Measurements from ENCODE around the gene IL1R2. TPM values are rescaled to one million over a fixed set of nuclear protein-coding genes. Genes with fewer than 3 reads are reported as not detected.

IL1R2 gene
- total and polyA plus RNA-seq, 4 donors = 0.97 to 38.3 (median 6.3) TPM

GRCh38 chr2:102033031-102033749 lies 41.4 kb downstream of the IL1R2 start:
- Histone ChIP-seq H3K4me3 (ENCODE audit: low read length in 2 of 2) (no peak overlapping the region), H3K27ac (ENCODE audit: low read depth in 1 of 2, low read length in 2 of 2) (peak overlapping the region in 1 of 2 donors; percentile 14), H3K9me3 (ENCODE audit: control insufficient read depth, low read length) (no peaks in the 10 kb centered on the region), H3K36me3 (ENCODE audit: control insufficient read depth in 1 of 2, insufficient read depth in 2 of 2, low read length in 1 of 2) (no peaks in the 10 kb centered on the region), H3K27me3 (ENCODE audit: control insufficient read depth in 1 of 2, insufficient read depth in 2 of 2, low read length in 1 of 2) (no peaks in the 10 kb centered on the region), H3K4me1 (ENCODE audit: control insufficient read depth in 1 of 2, insufficient read depth in 2 of 2, low read length in 2 of 2) (peaks cover 4 to 10% of the 10 kb centered on the region in 2 donors)
- intact Hi-C loops (cut with DNase I) = loop anchor here in 1 of 2 donors (5.0 kb wide), 1 partner anchor 109 kb away; the partner anchor contains the start of gene IL1R1
- ATAC-seq (ENCODE audit: low FRiP score) = peak; percentile 58
- 47 to 53% methylated on average over 10 of the region's 10 CpGs for WGBS, 2 donors
- DNase-seq = peak in 1 of 2 donors; percentile 91

- Histone ChIP-seq H3K4me1 (ENCODE audit: control insufficient read depth in 1 of 2, insufficient read depth in 2 of 2, low read length in 2 of 2) (peaks cover 3 to 10% of the 10 kb centered on the region in 2 donors), H3K27ac (ENCODE audit: low read depth in 1 of 2, low read length in 2 of 2) (peak overlapping the region in 1 of 2 donors; percentile 14), H3K4me3 (ENCODE audit: low read length in 2 of 2) (no peak overlapping the region), H3K9me3 (ENCODE audit: control insufficient read depth, low read length) (no peaks in the 10 kb centered on the region), H3K27me3 (ENCODE audit: control insufficient read depth in 1 of 2, insufficient read depth in 2 of 2, low read length in 1 of 2) (no peaks in the 10 kb centered on the region), H3K36me3 (ENCODE audit: control insufficient read depth in 1 of 2, insufficient read depth in 2 of 2, low read length in 1 of 2) (no peaks in the 10 kb centered on the region)
- DNase-seq = no peak
- WGBS, 2 donors = 80 to 88% methylated on average over 9 of the region's 9 CpGs
- intact Hi-C loops (cut with DNase I) = loop anchor here in 1 of 2 donors (5.0 kb wide), 1 partner anchor 108 kb away; the partner anchor contains the start of gene IL1R1
- ATAC-seq (ENCODE audit: low FRiP score) = no peak
These were observed 42.3 kb downstream of the IL1R2 start for GRCh38 chr2:102033750-102034682.

- DNase-seq (peak in 1 of 2 donors; percentile 63), ATAC-seq (ENCODE audit: low FRiP score) (no peak)
- no peak overlapping the region for H3K4me3 ChIP-seq (ENCODE audit: low read length in 2 of 2)
- H3K27me3 ChIP-seq (ENCODE audit: control insufficient read depth in 1 of 2, insufficient read depth in 2 of 2, low read length in 1 of 2) = no peaks in the 10 kb centered on the region
- no peak overlapping the region for H3K27ac ChIP-seq (ENCODE audit: low read depth in 1 of 2, low read length in 2 of 2)
- no peaks in the 10 kb centered on the region for H3K9me3 ChIP-seq (ENCODE audit: control insufficient read depth, low read length)
- no peaks in the 10 kb centered on the region for H3K36me3 ChIP-seq (ENCODE audit: control insufficient read depth in 1 of 2, insufficient read depth in 2 of 2, low read length in 1 of 2)
- H3K4me1 ChIP-seq (ENCODE audit: control insufficient read depth in 1 of 2, insufficient read depth in 2 of 2, low read length in 2 of 2) = peaks cover 2 to 10% of the 10 kb centered on the region in 2 donors
- WGBS, 2 donors = 86 to 89% methylated on average over 14 of the region's 14 CpGs
- intact Hi-C loops (cut with DNase I) = loop anchor here in 1 of 2 donors (5.0 kb wide), 1 partner anchor 107 kb away; the partner anchor contains the start of gene IL1R1
These were observed 43.2 kb downstream of the IL1R2 start for GRCh38 chr2:102034683-102035548.

GRCh38 chr2:102037681-102038080 lies 45.9 kb downstream of the IL1R2 start:
- Histone ChIP-seq H3K9me3 (ENCODE audit: control insufficient read depth, low read length) (no peaks in the 10 kb centered on the region), H3K27me3 (ENCODE audit: control insufficient read depth in 1 of 2, insufficient read depth in 2 of 2, low read length in 1 of 2) (no peaks in the 10 kb centered on the region), H3K36me3 (ENCODE audit: control insufficient read depth in 1 of 2, insufficient read depth in 2 of 2, low read length in 1 of 2) (no peaks in the 10 kb centered on the region), H3K4me1 (ENCODE audit: control insufficient read depth in 1 of 2, insufficient read depth in 2 of 2, low read length in 2 of 2) (peaks cover 2 to 10% of the 10 kb centered on the region in 2 donors), H3K27ac (ENCODE audit: low read depth in 1 of 2, low read length in 2 of 2) (peak overlapping the region; percentile 75 to 84), H3K4me3 (ENCODE audit: low read length in 2 of 2) (no peak overlapping the region)
- ATAC-seq (ENCODE audit: low FRiP score) (peak; percentile 84), DNase-seq (no peak)
- 1 to 4% methylated on average over 8 of the region's 8 CpGs for WGBS, 2 donors
- intact Hi-C loops (cut with DNase I) = loop anchor here in 1 of 2 donors (1.0 kb wide), 1 partner anchor 26 kb away; no protein-coding TSS in a partner anchor

- Histone ChIP-seq H3K27ac (ENCODE audit: low read depth in 1 of 2, low read length in 2 of 2) (no peak overlapping the region), H3K27me3 (ENCODE audit: control insufficient read depth in 1 of 2, insufficient read depth in 2 of 2, low read length in 1 of 2) (no peaks in the 10 kb centered on the region), H3K9me3 (ENCODE audit: control insufficient read depth, low read length) (no peaks in the 10 kb centered on the region), H3K4me3 (ENCODE audit: low read length in 2 of 2) (no peak overlapping the region), H3K36me3 (ENCODE audit: control insufficient read depth in 1 of 2, insufficient read depth in 2 of 2, low read length in 1 of 2) (no peaks in the 10 kb centered on the region), H3K4me1 (ENCODE audit: control insufficient read depth in 1 of 2, insufficient read depth in 2 of 2, low read length in 2 of 2) (peaks cover 2 to 14% of the 10 kb centered on the region in 2 donors)
- intact Hi-C loops (cut with DNase I) = no loop called here
- DNase-seq (no peak), ATAC-seq (ENCODE audit: low FRiP score) (no peak)
- 82 to 98% methylated on average over 3 of the region's 3 CpGs for WGBS, 2 donors
These were observed 48.5 kb downstream of the IL1R2 start for GRCh38 chr2:102040229-102040628.

- Histone ChIP-seq H3K27ac (ENCODE audit: low read depth in 1 of 2, low read length in 2 of 2) (no peak overlapping the region), H3K4me1 (ENCODE audit: control insufficient read depth in 1 of 2, insufficient read depth in 2 of 2, low read length in 2 of 2) (peaks cover 2 to 13% of the 10 kb centered on the region in 2 donors)
These were observed 49.6 kb downstream of the IL1R2 start for GRCh38 chr2:102041351-102041750.

GRCh38 chr2:102042196-102043081 lies 50.7 kb downstream of the IL1R2 start:
- Histone ChIP-seq H3K4me3 (ENCODE audit: low read length in 2 of 2) (no peak overlapping the region), H3K36me3 (ENCODE audit: control insufficient read depth in 1 of 2, insufficient read depth in 2 of 2, low read length in 1 of 2) (no peaks in the 10 kb centered on the region), H3K9me3 (ENCODE audit: control insufficient read depth, low read length) (no peaks in the 10 kb centered on the region), H3K27me3 (ENCODE audit: control insufficient read depth in 1 of 2, insufficient read depth in 2 of 2, low read length in 1 of 2) (no peaks in the 10 kb centered on the region), H3K27ac (ENCODE audit: low read depth in 1 of 2, low read length in 2 of 2) (no peak overlapping the region), H3K4me1 (ENCODE audit: control insufficient read depth in 1 of 2, insufficient read depth in 2 of 2, low read length in 2 of 2) (peaks cover 0 to 4% of the 10 kb centered on the region in 2 donors)
- WGBS, 2 donors = 98% methylated on average over 4 of the region's 4 CpGs
- ATAC-seq (ENCODE audit: low FRiP score) (no peak), DNase-seq (no peak)
- intact Hi-C loops (cut with DNase I) = no loop called here

More at GRCh38 chr2:102041351-102041750, 49.6 kb downstream of the IL1R2 start:
- 63 to 73% methylated on average over 2 of the region's 2 CpGs for WGBS, 2 donors
- intact Hi-C loops (cut with DNase I) = no loop called here
- Histone ChIP-seq H3K9me3 (ENCODE audit: control insufficient read depth, low read length) (no peaks in the 10 kb centered on the region), H3K36me3 (ENCODE audit: control insufficient read depth in 1 of 2, insufficient read depth in 2 of 2, low read length in 1 of 2) (no peaks in the 10 kb centered on the region), H3K27me3 (ENCODE audit: control insufficient read depth in 1 of 2, insufficient read depth in 2 of 2, low read length in 1 of 2) (no peaks in the 10 kb centered on the region), H3K4me3 (ENCODE audit: low read length in 2 of 2) (no peak overlapping the region)
- DNase-seq (no peak), ATAC-seq (ENCODE audit: low FRiP score) (no peak)
